ENCODE measurements around the gene DNAH2.

DNA sequence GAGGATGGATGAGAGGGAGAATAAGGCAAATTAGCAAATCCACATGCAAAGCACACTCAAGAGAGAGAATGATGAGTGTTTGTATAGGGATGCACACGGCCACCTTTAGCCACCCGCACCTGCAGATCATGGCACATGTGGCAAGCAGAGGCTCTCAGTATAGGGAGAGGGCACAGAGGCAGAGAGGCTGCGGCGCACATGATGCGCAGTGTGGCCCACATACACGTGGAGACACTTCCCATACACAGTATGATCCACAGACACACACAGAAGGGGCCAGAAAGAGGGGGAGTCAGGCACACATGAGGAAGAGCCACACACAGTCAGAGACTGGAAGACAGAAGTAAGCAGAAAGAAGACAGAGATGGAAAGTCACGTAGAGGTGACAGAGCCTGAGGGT, 164.5 kb downstream of the DNAH2 start:
- TF ChIP-seq, protein P1, sequence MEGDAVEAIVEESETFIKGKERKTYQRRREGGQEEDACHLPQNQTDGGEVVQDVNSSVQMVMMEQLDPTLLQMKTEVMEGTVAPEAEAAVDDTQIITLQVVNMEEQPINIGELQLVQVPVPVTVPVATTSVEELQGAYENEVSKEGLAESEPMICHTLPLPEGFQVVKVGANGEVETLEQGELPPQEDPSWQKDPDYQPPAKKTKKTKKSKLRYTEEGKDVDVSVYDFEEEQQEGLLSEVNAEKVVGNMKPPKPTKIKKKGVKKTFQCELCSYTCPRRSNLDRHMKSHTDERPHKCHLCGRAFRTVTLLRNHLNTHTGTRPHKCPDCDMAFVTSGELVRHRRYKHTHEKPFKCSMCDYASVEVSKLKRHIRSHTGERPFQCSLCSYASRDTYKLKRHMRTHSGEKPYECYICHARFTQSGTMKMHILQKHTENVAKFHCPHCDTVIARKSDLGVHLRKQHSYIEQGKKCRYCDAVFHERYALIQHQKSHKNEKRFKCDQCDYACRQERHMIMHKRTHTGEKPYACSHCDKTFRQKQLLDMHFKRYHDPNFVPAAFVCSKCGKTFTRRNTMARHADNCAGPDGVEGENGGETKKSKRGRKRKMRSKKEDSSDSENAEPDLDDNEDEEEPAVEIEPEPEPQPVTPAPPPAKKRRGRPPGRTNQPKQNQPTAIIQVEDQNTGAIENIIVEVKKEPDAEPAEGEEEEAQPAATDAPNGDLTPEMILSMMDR (IDR thresholded peaks at IDR 0.05 in 8 of 11, conservative IDR thresholded peaks at IDR 0.05 in 3 of 11) = no peak
- no peak for TF ChIP-seq POLR2A (IDR thresholded peaks at IDR 0.05)
